Osteoblast (primary cell): ENCODE results near the gene CNTN5. TPM values are rescaled to one million over a fixed set of nuclear protein-coding genes. Genes with fewer than 3 reads are reported as not detected.

ENCODE experiments used
- DNase-seq: peaks from one replicate; pipeline ENCODE4 v3.0.0; 2011; ENCODE audit warnings: low spot score, mixed read lengths; ENCODE audit not compliant: insufficient read length; ENCODE audit errors: missing footprints
- H2AFZ ChIP-seq: 2 replicates; pipeline ENCODE4 v1.6.0; 2011; ENCODE audit warnings: mild to moderate bottlenecking, low read length
- H3K27ac ChIP-seq: 2 replicates; pipeline ENCODE4 v1.5.1; 2011; ENCODE audit warnings: mild to moderate bottlenecking, low read depth, low read length, moderate library complexity
- H3K27me3 ChIP-seq: 2 replicates; pipeline ENCODE4 v1.6.0; 2012; ENCODE audit warnings: mild to moderate bottlenecking, control low read depth, inconsistent platforms, low read length, moderate library complexity; ENCODE audit not compliant: insufficient read depth
- H3K36me3 ChIP-seq: 2 replicates; pipeline ENCODE4 v1.5.1; 2011; ENCODE audit warnings: mild to moderate bottlenecking, low read length, control low read depth, moderate library complexity; ENCODE audit not compliant: insufficient read depth
- H3K4me1 ChIP-seq: 2 replicates; pipeline ENCODE4 v1.5.1; 2011; ENCODE audit warnings: mild to moderate bottlenecking, low read length, control low read depth, moderate library complexity; ENCODE audit not compliant: insufficient read depth
- H3K4me2 ChIP-seq: 2 replicates; pipeline ENCODE4 v1.6.0; 2011; ENCODE audit warnings: mild to moderate bottlenecking, low read length; ENCODE audit not compliant: insufficient read depth
- H3K4me3 ChIP-seq: fragments of 200-600 bp; sonication (generic); 3 replicates; pipeline ENCODE4 v1.5.1; 2012; ENCODE audit warnings: mild to moderate bottlenecking, low read length, inconsistent platforms; ENCODE audit not compliant: insufficient read depth
- H3K79me2 ChIP-seq: 2 replicates; pipeline ENCODE4 v1.6.0; 2012; ENCODE audit warnings: mild to moderate bottlenecking, low read length, control low read depth, inconsistent platforms; ENCODE audit not compliant: insufficient read depth
- H3K9me3 ChIP-seq: 2 replicates; pipeline ENCODE4 v1.5.1; 2011; ENCODE audit warnings: low read depth, low read length, control low read depth
- H4K20me1 ChIP-seq: 2 replicates; pipeline ENCODE4 v1.6.0; 2012; ENCODE audit warnings: mild to moderate bottlenecking, low read length, control low read depth; ENCODE audit not compliant: insufficient read depth
- CTCF ChIP-seq: IDR thresholded peaks from 2 replicates; pipeline ENCODE4 v1.5.1; 2011; ENCODE audit warnings: mild to moderate bottlenecking, low read depth, low read length, moderate library complexity; ENCODE audit errors: extremely low read depth
- total RNA-seq: library from RNA; depleted of rRNA; stranded (reverse); fragments of >200 nt; gene quantifications from 2 replicates; pipeline ENCODE4 v1.2.3, GENCODE V29; 2012

CNTN5 gene
- total RNA-seq, 1 donor = not detected

- Histone ChIP-seq H3K4me1 (no peaks in the 10 kb centered on the region), H3K27ac (no peak overlapping the region), H2AFZ (no peak overlapping the region), H3K9me3 (peaks cover 3% of the 10 kb centered on the region), H3K27me3 (no peaks in the 10 kb centered on the region), H4K20me1 (no peaks in the 10 kb centered on the region), H3K4me3 (no peak overlapping the region), H3K79me2 (no peaks in the 10 kb centered on the region), H3K36me3 (no peaks in the 10 kb centered on the region), H3K4me2 (no peak overlapping the region)
- no peak for TF ChIP-seq CTCF
- DNase-seq = no peak
These were observed 399.2 kb downstream of the CNTN5 start for GRCh38 chr11:99419991-99420390.

GRCh38 chr11:99422581-99423427, 402.1 kb downstream of the CNTN5 start:
- Histone ChIP-seq H4K20me1 (no peaks in the 10 kb centered on the region), H3K27ac (no peak overlapping the region), H3K79me2 (no peaks in the 10 kb centered on the region), H2AFZ (no peak overlapping the region), H3K4me2 (no peak overlapping the region), H3K36me3 (no peaks in the 10 kb centered on the region), H3K4me1 (no peaks in the 10 kb centered on the region), H3K4me3 (no peak overlapping the region), H3K27me3 (no peaks in the 10 kb centered on the region), H3K9me3 (no peaks in the 10 kb centered on the region)
- no peak for TF ChIP-seq CTCF
- no peak for DNase-seq

- Histone ChIP-seq H3K79me2 (no peaks in the 10 kb centered on the region), H4K20me1 (no peaks in the 10 kb centered on the region), H3K4me2 (no peak overlapping the region), H3K27ac (no peak overlapping the region), H3K9me3 (no peaks in the 10 kb centered on the region), H3K4me3 (no peak overlapping the region), H3K27me3 (no peaks in the 10 kb centered on the region), H3K36me3 (no peaks in the 10 kb centered on the region), H3K4me1 (no peaks in the 10 kb centered on the region), H2AFZ (no peak overlapping the region)
- no peak for DNase-seq
- no peak for TF ChIP-seq CTCF
These were observed 402.8 kb downstream of the CNTN5 start for GRCh38 chr11:99423428-99423983.

- DNase-seq = no peak
- no peaks in the 10 kb centered on the region for H3K27me3 ChIP-seq
- no peaks in the 10 kb centered on the region for H3K9me3 ChIP-seq
- H3K79me2 ChIP-seq = no peaks in the 10 kb centered on the region
- no peaks in the 10 kb centered on the region for H4K20me1 ChIP-seq
- no peaks in the 10 kb centered on the region for H3K36me3 ChIP-seq
- H3K27ac ChIP-seq = no peak overlapping the region
- H3K4me2 ChIP-seq = no peak overlapping the region
- no peak overlapping the region for H2AFZ ChIP-seq
- H3K4me3 ChIP-seq = no peak overlapping the region
- H3K4me1 ChIP-seq = no peaks in the 10 kb centered on the region
- TF ChIP-seq CTCF = no peak
These were observed 403.8 kb downstream of the CNTN5 start for GRCh38 chr11:99424313-99425084.
